Neural progenitor cell (in vitro differentiated cells): ENCODE results near the gene PRM2. TPM values are rescaled to one million over a fixed set of nuclear protein-coding genes. Genes with fewer than 3 reads are reported as not detected.

ENCODE experiments used
- DNase-seq: peaks from one replicate; pipeline ENCODE4 v3.0.0-alpha.2; 2016; ENCODE audit warnings: low spot score
- H2AFZ ChIP-seq: fragments of 200-600 bp; sonication (generic); replicated peaks from 2 replicates; pipeline ENCODE4 v1.6.1; 2016; ENCODE audit warnings: antibody characterized with exemption
- H3F3A ChIP-seq: fragments of 200-600 bp; sonication (generic); 2 replicates; pipeline ENCODE4 v1.6.1; 2016; ENCODE audit warnings: antibody characterized with exemption, low read depth
- H3K27ac ChIP-seq: fragments of 200-600 bp; sonication (generic); 2 replicates; pipeline ENCODE4 v1.5.1; 2016; ENCODE audit warnings: mild to moderate bottlenecking
- H3K27me3 ChIP-seq: fragments of 200-600 bp; sonication (generic); 2 replicates; pipeline ENCODE4 v1.6.1; 2016; ENCODE audit warnings: mild to moderate bottlenecking, moderate library complexity
- H3K36me3 ChIP-seq: fragments of 200-600 bp; sonication (generic); 2 replicates; pipeline ENCODE4 v1.5.1; 2016
- H3K4me1 ChIP-seq: fragments of 200-600 bp; sonication (generic); 2 replicates; pipeline ENCODE4 v1.6.1; 2016; ENCODE audit warnings: mixed run types
- H3K4me2 ChIP-seq: fragments of 200-600 bp; sonication (generic); 2 replicates; pipeline ENCODE4 v1.6.1; 2016
- H3K4me3 ChIP-seq: fragments of 200-600 bp; sonication (generic); 2 replicates; pipeline ENCODE4 v1.5.1; 2016
- H3K79me2 ChIP-seq: fragments of 200-600 bp; sonication (generic); 2 replicates; pipeline ENCODE4 v1.6.1; 2016; ENCODE audit warnings: low read depth
- H3K9ac ChIP-seq: fragments of 200-600 bp; sonication (generic); 2 replicates; pipeline ENCODE4 v1.6.1; 2016
- H3K9me3 ChIP-seq: fragments of 200-600 bp; sonication (generic); 2 replicates; pipeline ENCODE4 v1.5.1; 2016; ENCODE audit warnings: low read depth
- H4K20me1 ChIP-seq: fragments of 200-600 bp; sonication (generic); 2 replicates; pipeline ENCODE4 v1.6.1; 2016; ENCODE audit warnings: low read depth
- H3K27ac Mint-ChIP-seq: 3 replicates; pipeline ENCODE4 v1.8.0; 2021; ENCODE audit warnings: mixed read lengths
- H3K27me3 Mint-ChIP-seq: 2 replicates; pipeline ENCODE4 v1.8.0; 2022; ENCODE audit warnings: low read depth, mild to moderate bottlenecking, inconsistent platforms, moderate library complexity, mixed read lengths; ENCODE audit not compliant: insufficient read depth
- H3K36me3 Mint-ChIP-seq: 3 replicates; pipeline ENCODE4 v1.8.0; 2021; ENCODE audit warnings: mixed read lengths
- H3K4me1 Mint-ChIP-seq: 3 replicates; pipeline ENCODE4 v1.8.0; 2021; ENCODE audit warnings: mixed read lengths
- H3K4me3 Mint-ChIP-seq: 3 replicates; pipeline ENCODE4 v1.8.0; 2021; ENCODE audit warnings: mild to moderate bottlenecking, moderate library complexity, mixed read lengths
- H3K9me3 Mint-ChIP-seq: 3 replicates; pipeline ENCODE4 v1.8.0; 2020; ENCODE audit warnings: mixed read lengths
- EZH2 ChIP-seq: fragments of 200-600 bp; sonication (generic); IDR thresholded peaks from 2 replicates; pipeline ENCODE4 v1.6.1; 2017; ENCODE audit warnings: antibody characterized with exemption, mild to moderate bottlenecking, moderate library complexity
- EZH2phosphoT487 ChIP-seq: fragments of 200-600 bp; sonication (generic); IDR thresholded peaks from 2 replicates; pipeline ENCODE4 v1.6.1; 2017; ENCODE audit warnings: antibody characterized with exemption
- total RNA-seq: library from RNA; depleted of rRNA; stranded (reverse); fragments of >200 nt; gene quantifications from 2 replicates; pipeline ENCODE4 v1.2.3, GENCODE V29; 2015; ENCODE audit warnings: low replicate concordance
- TF ChIP-seq, protein P1 (sequence below): fragments of 200-600 bp; sonication (generic); IDR thresholded peaks from 2 replicates; pipeline ENCODE4 v1.5.1; 2017; ENCODE audit warnings: antibody characterized with exemption, mild to moderate bottlenecking

PRM2 gene
- total RNA-seq, 1 donor from 2014 or later = not detected

DNA sequence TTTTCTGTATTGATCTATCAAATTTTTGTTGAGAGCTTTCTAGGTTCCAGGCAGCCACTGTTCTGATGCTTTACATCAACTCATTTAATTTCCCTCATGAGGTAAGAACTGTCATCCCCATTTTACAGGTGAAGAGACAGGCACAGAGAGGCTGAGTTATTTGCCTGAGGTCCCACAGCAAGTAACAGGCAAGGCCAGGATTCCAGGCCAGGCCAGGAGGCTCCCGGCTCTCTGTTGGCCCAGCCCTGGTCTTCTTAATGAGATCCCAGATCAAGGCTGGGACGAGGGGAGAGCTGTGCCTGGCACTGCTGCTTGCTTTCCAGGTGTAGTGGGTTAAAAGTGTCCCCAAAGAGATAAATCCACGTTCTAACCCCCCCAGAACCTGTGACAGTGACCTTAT lies 46.5 kb upstream of the PRM2 start:
- no peaks in the 10 kb centered on the region for H3K79me2 ChIP-seq
- no peak overlapping the region for H3K4me3 ChIP-seq
- H3K27ac ChIP-seq = no peak overlapping the region
- no peak for DNase-seq
- H3F3A ChIP-seq = peaks cover 20% of the 10 kb centered on the region
- Mint-ChIP-seq H3K9me3 (no peaks in the 10 kb centered on the region), H3K36me3 (no peaks in the 10 kb centered on the region), H3K27me3 (peaks cover 16% of the 10 kb centered on the region), H3K27ac (no peak overlapping the region), H3K4me1 (peaks cover 25% of the 10 kb centered on the region), H3K4me3 (no peak overlapping the region)
- no peaks in the 10 kb centered on the region for H3K36me3 ChIP-seq
- H3K9ac ChIP-seq = no peak overlapping the region
- H3K27me3 ChIP-seq = no peaks in the 10 kb centered on the region
- no peak overlapping the region for H2AFZ ChIP-seq
- no peak overlapping the region for H3K4me2 ChIP-seq
- peaks cover under 1% of the 10 kb centered on the region for H3K4me1 ChIP-seq
- H3K9me3 ChIP-seq = no peaks in the 10 kb centered on the region
- no peaks in the 10 kb centered on the region for H4K20me1 ChIP-seq
- TF ChIP-seq EZH2phosphoT487 = no peak
- no peak for TF ChIP-seq EZH2
- TF ChIP-seq, protein P1, sequence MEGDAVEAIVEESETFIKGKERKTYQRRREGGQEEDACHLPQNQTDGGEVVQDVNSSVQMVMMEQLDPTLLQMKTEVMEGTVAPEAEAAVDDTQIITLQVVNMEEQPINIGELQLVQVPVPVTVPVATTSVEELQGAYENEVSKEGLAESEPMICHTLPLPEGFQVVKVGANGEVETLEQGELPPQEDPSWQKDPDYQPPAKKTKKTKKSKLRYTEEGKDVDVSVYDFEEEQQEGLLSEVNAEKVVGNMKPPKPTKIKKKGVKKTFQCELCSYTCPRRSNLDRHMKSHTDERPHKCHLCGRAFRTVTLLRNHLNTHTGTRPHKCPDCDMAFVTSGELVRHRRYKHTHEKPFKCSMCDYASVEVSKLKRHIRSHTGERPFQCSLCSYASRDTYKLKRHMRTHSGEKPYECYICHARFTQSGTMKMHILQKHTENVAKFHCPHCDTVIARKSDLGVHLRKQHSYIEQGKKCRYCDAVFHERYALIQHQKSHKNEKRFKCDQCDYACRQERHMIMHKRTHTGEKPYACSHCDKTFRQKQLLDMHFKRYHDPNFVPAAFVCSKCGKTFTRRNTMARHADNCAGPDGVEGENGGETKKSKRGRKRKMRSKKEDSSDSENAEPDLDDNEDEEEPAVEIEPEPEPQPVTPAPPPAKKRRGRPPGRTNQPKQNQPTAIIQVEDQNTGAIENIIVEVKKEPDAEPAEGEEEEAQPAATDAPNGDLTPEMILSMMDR = no peak

DNA sequence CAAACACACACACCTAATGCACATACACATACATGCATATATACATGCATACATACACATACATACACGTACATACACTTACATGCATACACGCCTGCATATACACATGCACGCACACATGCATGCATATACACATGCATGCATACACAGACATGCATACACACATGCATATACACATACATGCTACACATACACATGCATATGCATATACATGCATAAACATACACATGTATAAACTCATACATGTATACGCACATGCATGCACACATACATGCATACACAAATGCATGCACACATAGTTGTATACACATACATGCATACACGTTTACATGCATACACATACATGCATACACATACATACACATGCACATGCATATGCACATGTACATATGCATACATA lies 45.4 kb upstream of the PRM2 start:
- H3K9me3 ChIP-seq = no peaks in the 10 kb centered on the region
- H3K36me3 Mint-ChIP-seq = no peaks in the 10 kb centered on the region
- H3K36me3 ChIP-seq = no peaks in the 10 kb centered on the region
- H3K9me3 Mint-ChIP-seq = no peaks in the 10 kb centered on the region
- H3K27me3 Mint-ChIP-seq = peaks cover 13% of the 10 kb centered on the region
- peaks cover 22% of the 10 kb centered on the region for H3F3A ChIP-seq
- TF ChIP-seq, protein P1 = no peak
- TF ChIP-seq EZH2 = no peak
- TF ChIP-seq EZH2phosphoT487 = no peak
- H3K4me1 Mint-ChIP-seq = peaks cover 17% of the 10 kb centered on the region
- no peak overlapping the region for H3K4me2 ChIP-seq
- no peak overlapping the region for H3K9ac ChIP-seq
- peaks cover 6% of the 10 kb centered on the region for H3K27me3 ChIP-seq
- no peaks in the 10 kb centered on the region for H4K20me1 ChIP-seq
- no peak for DNase-seq
- no peak overlapping the region for H3K4me3 Mint-ChIP-seq
- H3K27ac ChIP-seq = no peak overlapping the region
- no peaks in the 10 kb centered on the region for H3K4me1 ChIP-seq
- H3K79me2 ChIP-seq = no peaks in the 10 kb centered on the region
- no peak overlapping the region for H3K4me3 ChIP-seq
- no peak overlapping the region for H3K27ac Mint-ChIP-seq
- H2AFZ ChIP-seq = no peak overlapping the region

DNA sequence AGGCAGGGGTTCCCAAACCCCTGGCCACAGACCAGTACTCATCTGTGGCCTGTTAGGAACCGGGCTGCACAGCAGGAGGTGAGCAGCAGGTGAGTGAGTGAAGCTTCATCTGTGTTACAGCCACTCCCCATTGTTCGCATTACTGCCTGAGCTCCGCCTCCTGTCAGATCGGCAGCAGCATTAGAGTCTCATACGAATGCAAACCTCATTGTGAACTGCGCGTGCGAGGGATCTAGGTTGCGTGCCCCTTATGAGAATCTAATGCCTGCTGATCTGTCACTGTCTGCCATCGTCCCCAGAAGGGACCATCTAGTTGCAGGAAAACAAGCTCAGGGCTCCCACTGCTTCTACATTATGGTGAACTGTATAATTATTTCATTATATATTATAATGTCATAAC lies 43.9 kb upstream of the PRM2 start:
- Histone ChIP-seq H3K27me3 (peaks cover 18% of the 10 kb centered on the region), H3K9me3 (no peaks in the 10 kb centered on the region), H3K4me2 (no peak overlapping the region), H3K4me3 (no peak overlapping the region), H3K4me1 (peaks cover 12% of the 10 kb centered on the region), H3F3A (peaks cover 32% of the 10 kb centered on the region), H3K36me3 (no peaks in the 10 kb centered on the region), H3K79me2 (no peaks in the 10 kb centered on the region), H3K27ac (no peak overlapping the region), H4K20me1 (no peaks in the 10 kb centered on the region), H2AFZ (no peak overlapping the region), H3K9ac (no peak overlapping the region)
- H3K9me3 Mint-ChIP-seq = no peaks in the 10 kb centered on the region
- H3K4me3 Mint-ChIP-seq = no peak overlapping the region
- no peaks in the 10 kb centered on the region for H3K36me3 Mint-ChIP-seq
- TF ChIP-seq EZH2phosphoT487 = no peak
- TF ChIP-seq, protein P1 = no peak
- no peak for TF ChIP-seq EZH2
- peaks cover 9% of the 10 kb centered on the region for H3K27me3 Mint-ChIP-seq
- no peak for DNase-seq
- no peak overlapping the region for H3K27ac Mint-ChIP-seq
- H3K4me1 Mint-ChIP-seq = peaks cover 18% of the 10 kb centered on the region
